GM10847 (cell line): ENCODE data around the gene HMGA1.
A peak's percentile ranks its signal among the peaks of the same experiment; 100 is the strongest.

Experiments used
- POLR2A ChIP-seq: IDR thresholded peaks from 2 replicates; pipeline ENCODE4 v1.6.1; 2011; ENCODE audit not compliant: insufficient read length; ENCODE audit errors: extremely low read depth

Gene HMGA1

DNA sequence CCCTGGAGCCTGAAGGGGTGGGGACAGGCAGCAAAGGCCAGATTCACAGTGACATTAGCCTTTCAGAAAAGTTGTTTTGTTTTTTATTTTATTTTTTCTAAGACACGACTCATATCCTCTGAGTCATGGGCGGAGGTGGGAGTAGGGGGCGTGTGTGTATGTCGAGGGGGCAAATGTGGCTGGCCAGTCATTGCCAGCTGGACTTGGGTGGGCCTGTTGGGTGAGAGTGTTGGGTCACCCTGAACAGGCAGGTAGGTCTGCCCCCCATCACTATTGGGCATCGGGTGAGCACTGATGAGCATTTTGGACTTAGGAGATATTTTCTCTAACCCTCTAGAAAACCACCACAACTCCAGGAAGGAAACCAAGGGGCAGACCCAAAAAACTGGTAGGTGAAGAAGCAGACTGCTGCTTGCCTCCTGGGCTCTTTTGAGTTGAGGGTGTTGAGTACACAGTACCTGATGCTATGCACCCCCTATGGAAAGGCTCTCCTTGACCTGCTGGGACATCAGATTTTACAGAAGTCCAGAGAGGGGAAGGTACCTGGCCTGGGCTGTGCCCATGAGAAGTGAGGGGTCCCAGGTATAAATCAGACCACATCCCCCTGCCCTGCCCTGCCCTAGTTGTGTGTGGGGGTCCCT lies 6.6 kb downstream of the HMGA1 start:
- TF ChIP-seq POLR2A, result no peak

DNA sequence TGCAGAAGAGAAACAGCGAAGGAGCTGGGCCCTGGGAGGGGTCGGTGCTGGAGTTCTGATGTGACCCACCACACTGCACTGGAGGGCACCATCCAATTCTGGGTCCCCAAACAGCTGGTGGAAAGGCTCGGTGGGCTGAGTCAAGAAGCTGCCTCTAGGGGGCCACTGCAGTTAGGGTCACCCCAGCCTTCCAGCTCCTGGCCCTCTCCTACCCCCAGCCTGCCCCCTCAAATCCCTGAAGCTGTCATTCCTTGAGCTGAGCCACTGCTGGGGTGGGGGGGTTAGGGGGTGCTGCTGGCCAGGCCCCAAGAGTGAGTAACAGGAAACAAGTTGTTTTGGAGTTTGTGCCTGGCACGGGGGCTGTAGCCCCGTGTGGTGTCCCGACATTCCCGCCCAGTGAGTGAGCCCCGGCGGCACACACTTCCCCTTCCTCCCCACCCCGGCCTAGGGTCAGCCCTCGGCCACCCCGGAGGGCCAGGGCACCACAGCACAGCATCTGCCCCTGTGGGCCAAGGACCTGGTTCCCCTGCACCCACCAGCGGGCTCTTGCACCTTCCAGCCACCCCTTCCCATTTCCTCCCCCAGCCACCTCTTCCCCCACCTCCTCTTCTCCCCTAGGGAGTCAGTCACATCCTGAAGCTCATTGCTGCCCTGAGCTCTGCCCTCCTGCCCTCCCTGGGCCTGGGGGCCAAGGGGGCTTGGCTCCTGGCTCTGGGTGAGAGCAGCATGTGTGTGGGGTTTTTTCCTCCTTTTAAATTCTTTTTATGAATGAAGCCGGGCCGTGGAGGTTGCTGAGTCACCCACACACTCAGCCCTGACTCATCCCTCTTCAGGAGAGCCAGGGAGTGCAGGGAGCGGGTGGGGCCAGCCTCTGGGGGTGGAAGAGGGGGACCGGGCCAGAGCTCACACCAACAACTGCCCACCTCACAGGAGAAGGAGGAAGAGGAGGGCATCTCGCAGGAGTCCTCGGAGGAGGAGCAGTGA lies 7.5 kb downstream of the HMGA1 start:
- TF ChIP-seq POLR2A, result no peak

DNA sequence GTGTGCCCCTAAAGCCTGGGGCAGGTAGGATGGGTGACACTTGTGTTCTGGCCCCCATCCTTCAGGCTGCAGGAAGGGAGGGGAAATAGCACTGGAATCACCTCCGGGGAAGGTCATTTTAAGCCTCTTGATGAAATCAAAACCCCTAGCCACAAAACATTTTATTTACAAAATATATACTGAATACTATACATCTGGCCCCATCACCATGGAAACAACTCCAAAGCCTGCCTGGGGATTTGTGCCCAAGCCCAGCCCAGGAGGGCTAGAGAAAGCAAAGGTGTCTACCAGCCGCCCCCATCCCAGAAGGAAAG lies 9.5 kb downstream of the HMGA1 start:
- no peak for TF ChIP-seq POLR2A

DNA sequence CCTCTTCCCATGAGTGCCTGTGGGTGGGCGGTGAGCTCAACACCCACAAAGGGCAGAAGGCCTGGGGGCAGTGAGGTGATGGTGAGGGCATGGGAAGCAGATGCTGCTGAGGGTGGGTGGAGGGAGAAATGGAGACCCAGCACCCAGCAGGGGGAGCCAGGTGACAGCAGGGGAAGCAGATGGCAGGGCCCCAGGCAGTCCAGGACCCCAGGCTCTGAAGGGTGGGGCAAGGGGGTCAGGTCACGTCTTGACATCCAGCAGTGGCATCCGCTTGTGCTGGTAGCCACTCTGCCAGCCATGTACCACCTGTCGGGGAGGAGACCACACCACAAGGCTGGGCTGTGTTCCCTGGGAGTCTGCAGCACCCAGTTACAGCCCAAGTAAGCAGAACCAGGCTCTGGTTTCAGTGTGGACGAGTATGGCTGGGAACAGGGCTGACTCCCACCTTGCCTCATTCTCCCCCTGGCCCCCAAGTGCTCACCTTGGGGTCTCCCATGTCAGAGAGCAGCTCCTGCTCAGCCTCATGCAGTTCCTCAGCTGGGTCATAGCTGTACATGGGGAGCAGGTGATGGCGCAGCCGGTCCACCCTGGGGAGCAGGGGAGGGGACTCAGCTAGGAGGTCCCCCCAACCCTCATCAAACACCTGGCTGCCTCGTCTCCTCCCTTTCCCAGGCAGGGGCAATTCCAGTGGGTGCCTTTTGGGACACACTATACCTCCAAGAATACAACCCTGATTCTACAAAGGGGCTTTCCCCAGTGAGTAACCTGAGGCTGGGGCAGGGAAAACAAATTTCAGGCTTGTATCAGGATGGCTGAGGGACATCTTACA lies 10.1 kb downstream of the HMGA1 start:
- TF ChIP-seq POLR2A, result no peak

DNA sequence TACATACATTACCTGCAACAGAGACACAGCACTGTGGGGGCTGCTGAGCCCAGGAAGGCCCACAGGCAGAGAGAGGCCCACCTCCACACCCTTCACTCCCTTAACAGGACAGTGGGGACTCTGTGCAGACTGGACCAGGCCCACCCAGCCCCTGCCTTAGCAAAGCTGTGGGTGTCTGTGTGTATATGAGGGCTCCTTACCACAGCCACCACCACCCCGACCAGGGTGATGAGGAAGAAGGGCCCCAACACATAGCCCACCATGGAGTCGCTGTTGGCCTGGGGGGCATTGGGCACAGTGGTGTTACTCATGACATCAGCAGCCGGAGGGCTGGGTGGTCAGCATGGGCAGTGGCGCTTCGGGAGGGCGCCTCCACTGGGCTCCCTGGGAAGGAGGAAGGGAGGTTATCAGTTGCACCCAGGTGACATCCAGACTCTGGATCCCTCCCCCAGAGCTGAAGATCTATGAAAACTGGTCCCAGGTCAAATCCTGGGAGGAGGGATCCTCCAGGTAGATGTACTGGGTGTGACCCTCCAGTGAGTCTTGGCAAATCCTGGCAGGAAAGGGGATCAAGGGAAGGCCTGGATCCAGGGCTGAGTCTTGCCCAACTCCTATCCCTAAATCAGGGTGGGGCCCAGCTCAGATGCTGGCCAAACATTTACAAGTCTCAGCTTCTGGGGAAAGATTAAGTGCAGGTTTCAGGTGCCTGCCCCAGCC lies 11.0 kb downstream of the HMGA1 start:
- no peak for TF ChIP-seq POLR2A

DNA sequence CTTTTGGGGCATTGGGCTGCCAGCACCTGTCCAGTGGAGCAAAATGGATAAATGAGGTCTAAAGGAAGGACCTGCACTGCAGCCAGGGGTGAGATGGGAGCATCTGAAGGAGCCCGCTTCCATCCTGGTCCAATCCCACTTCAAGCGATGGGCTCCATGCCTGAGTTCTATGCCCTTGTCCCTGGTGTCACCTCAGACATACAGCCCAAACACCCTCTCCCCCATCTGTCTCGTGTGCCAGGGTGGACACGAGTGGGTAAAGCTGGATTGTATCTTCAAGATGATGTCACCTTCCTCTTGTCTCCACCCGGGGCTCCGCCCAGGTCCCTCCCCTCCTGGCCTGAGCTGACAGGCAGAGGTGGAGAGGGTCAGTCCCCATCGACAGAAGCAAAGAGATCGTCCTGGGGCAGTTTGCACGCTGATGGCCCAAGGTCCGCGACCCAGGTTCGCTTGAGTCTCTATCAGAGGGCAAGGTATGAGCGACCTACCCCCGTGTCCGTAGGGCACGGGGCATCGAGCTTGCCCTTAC lies 11.6 kb downstream of the HMGA1 start:
- no peak for TF ChIP-seq POLR2A

DNA sequence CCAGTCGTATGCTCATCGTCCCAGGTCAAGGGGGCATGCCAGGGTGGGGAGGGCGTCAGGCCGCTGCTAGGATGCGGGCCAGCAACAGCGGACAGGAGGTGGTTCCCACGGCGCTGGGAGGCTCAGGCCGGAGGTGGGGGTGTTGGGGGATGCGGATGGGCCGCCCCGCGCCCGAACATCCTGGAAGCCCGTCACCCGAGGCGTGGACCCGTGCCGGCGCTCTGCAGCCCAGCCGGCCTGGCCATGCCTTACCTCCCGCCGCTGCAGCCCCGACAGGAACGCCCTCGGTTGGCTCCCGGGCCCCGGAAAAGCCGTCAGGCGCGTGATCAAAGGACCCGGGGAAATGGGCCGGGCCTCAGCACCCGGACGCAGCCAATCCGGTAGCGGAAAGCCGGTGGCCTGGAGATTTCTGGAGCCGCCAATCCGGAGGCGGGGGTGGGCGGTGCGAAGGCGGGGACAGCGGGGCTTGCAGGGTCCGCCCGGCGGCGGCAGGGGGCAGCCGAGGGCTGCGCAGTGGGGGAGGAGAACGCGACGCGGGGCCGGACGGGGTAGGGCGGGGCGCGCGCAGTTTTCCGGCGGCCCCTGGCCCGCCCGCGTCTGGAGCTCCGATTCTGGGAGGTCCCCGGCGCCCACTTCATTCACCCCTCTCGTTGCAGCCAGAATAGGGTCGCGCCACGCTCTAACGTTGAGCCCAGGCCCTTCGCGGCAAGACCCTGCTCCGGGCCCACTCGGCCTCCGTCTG lies 12.2 kb downstream of the HMGA1 start, which contains the start of gene SMIM29:
TSS of gene SMIM29 (minus strand) at position 280 of the 742 bp plus-strand sequence. CDS start 1,215 bp downstream, outside the sequence.
- TF ChIP-seq POLR2A, result peak; percentile 40

DNA sequence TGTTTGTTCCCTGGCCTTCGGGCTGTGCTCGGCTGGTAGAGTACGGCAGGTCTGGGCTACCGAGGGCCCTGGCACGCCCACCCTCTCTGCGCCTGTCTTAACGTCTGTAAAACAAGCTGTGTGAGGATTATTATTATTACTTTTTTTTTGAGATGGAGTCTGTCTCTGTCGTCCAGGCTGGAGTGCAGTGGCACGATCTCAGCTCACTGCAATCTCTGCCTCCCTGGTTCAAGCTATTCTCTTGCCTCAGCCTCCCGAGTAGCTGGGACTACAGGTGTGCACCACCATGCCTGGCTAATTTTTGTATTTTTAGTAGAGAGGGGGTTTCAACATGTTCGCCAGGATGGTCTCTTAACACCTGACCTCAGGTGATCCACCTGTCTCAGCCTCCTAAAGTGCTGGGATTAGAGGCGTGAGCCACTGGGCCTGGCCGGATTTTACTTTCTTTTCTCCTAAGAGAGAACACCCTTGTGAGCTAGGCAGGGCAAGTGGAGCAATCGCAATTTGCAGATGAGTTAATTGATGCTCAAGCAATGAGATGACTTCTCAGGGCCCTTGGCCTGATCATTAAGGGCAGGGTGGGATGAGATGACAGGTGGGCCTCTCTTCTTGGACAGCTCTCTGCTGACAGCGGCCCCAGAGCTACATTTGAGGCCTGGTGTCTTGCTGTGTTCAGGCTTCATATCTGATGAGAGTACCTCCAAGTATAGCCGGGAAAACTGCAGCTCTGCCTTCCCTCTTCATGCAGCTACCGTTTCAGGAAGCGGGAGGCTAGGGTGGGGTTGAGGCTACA lies 13.0 kb downstream of the HMGA1 start:
- TF ChIP-seq POLR2A, result no peak

DNA sequence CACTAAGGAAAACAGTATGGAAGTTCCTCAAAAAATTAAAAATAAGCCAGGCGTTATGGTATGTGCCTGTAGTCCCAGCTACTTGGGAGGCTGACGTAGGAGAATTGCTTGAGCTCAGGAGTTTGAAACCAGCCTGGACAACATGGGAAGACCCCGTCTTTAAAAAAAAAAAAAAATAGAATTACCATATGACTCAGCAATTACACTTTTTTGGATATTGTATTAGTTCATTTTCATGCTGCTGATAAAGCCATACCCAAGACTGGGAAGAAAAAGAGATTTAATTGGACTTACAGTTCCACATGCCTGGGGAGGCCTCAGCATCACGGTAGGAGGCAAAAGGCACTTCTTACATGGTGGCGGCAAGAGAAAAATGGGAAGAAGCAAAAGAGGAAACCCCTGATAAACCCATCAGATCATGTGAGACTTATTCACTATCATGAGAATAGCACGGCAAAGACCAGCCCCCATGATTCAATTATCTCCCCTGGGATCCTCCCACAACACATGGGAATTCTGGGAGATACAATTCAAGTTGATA lies 22.9 kb downstream of the HMGA1 start:
- TF ChIP-seq POLR2A, result no peak

DNA sequence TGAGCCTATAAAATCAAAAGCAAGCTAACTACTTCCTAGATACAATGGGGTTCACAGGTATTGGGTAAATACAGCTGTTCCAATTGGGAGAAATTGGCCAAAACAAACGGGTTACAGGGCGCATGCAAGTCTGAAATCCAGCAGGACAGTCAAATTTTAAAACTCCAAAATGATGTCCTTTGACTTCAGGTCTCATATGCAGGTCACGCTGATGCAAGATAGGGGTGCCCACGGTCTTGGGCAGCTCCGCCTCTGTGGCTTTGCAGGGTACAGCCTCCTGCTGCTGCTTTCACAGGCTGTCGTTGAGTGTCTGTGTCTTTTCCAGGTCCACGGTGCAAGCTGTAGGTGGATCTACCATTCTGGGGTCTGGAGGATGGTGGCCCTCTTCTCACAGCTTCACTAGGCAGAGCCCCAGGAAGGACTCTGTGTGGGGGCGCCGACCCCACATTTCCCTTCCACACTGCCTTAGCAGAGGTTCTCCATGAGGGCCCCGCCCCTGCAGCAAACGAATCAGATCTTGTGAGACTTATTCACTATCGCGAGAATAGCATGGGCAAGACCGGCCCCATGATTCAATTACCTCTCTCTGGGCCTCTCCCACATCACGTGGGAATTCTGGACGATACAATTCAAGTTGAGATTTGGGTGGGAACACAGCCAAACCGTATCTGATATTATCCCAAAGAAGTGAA lies 24.0 kb downstream of the HMGA1 start:
- no peak for TF ChIP-seq POLR2A

DNA sequence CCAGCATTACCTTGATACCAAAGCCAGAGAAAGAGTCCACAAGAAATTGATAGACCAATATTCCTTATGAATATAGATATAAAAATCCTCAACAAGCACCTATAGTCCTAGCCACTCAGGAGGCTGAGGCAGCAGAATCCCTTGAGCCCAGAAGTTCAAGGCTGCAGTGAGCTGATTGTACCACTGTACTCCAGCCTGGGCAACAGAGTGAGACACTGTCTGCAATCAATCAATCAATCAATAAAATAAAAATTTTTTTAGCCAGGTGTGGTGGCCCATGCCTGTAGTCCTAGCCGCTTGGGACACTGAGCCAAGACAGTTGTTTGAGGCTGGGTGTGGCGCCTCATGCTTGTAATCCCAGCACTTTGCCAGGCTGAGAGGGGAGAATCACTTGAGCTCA lies 31.1 kb downstream of the HMGA1 start:
- no peak for TF ChIP-seq POLR2A
